ENCODE data around the gene NLRP5.
A peak's percentile ranks its signal among the peaks of the same experiment; 100 is the strongest.

The NLRP5 gene

GRCh38 chr19:56069642-56070041 is 83.1 kb downstream of the NLRP5 start:
- DNase-seq (ENCODE audit: low read depth in 2 of 2), result no peak
- H3K4me3 ChIP-seq (replicated peaks in 1 of 2; ENCODE audit: low read depth in 2 of 2, low read length in 2 of 2), result no peak overlapping the region
- TF ChIP-seq, protein P1, sequence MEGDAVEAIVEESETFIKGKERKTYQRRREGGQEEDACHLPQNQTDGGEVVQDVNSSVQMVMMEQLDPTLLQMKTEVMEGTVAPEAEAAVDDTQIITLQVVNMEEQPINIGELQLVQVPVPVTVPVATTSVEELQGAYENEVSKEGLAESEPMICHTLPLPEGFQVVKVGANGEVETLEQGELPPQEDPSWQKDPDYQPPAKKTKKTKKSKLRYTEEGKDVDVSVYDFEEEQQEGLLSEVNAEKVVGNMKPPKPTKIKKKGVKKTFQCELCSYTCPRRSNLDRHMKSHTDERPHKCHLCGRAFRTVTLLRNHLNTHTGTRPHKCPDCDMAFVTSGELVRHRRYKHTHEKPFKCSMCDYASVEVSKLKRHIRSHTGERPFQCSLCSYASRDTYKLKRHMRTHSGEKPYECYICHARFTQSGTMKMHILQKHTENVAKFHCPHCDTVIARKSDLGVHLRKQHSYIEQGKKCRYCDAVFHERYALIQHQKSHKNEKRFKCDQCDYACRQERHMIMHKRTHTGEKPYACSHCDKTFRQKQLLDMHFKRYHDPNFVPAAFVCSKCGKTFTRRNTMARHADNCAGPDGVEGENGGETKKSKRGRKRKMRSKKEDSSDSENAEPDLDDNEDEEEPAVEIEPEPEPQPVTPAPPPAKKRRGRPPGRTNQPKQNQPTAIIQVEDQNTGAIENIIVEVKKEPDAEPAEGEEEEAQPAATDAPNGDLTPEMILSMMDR (IDR thresholded peaks at IDR 0.05; ENCODE audit: low read depth, low read length), result no peak

- H3K4me3 ChIP-seq (replicated peaks in 1 of 2; ENCODE audit: low read depth in 2 of 2, low read length in 2 of 2), result no peak overlapping the region
- TF ChIP-seq, protein P1 (IDR thresholded peaks at IDR 0.05; ENCODE audit: low read depth, low read length), result peak; percentile 41
- DNase-seq (ENCODE audit: low read depth in 2 of 2), result peak in 1 of 2 donors; percentile 21
Measured at GRCh38 chr19:56071151-56071550, 84.6 kb downstream of the NLRP5 start.

GRCh38 chr19:56076498-56076897 is 89.9 kb downstream of the NLRP5 start:
- H3K4me3 ChIP-seq (replicated peaks in 1 of 2; ENCODE audit: low read depth in 2 of 2, low read length in 2 of 2), result no peak overlapping the region
- DNase-seq (ENCODE audit: low read depth in 2 of 2), result peak; percentile 72 to 74
- TF ChIP-seq, protein P1 (IDR thresholded peaks at IDR 0.05; ENCODE audit: low read depth, low read length), result peak; percentile 83

DNA sequence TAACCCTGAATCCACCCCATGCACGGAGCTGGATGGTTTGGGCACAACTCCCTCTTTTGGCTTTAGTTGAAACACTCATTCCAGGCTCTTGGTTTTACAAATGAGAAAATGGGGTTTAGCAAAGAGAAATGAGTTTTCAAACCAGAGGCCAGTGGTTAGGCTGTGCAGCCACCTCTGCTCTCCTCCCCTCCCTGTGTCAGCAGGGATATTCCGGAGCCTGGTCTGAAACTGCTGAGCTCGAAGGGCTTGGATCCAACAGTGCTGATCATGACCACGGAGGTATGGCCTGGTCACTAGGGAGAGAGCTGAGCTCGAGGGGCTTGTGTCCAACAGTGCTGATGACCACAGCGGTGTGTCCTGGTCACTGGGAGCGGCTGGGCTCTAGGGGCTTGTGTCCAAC is 93.0 kb downstream of the NLRP5 start:
- no peak overlapping the region for H3K4me3 ChIP-seq (replicated peaks in 1 of 2; ENCODE audit: low read depth in 2 of 2, low read length in 2 of 2)
- TF ChIP-seq, protein P1 (IDR thresholded peaks at IDR 0.05; ENCODE audit: low read depth, low read length), result no peak
- DNase-seq (ENCODE audit: low read depth in 2 of 2), result no peak

DNA sequence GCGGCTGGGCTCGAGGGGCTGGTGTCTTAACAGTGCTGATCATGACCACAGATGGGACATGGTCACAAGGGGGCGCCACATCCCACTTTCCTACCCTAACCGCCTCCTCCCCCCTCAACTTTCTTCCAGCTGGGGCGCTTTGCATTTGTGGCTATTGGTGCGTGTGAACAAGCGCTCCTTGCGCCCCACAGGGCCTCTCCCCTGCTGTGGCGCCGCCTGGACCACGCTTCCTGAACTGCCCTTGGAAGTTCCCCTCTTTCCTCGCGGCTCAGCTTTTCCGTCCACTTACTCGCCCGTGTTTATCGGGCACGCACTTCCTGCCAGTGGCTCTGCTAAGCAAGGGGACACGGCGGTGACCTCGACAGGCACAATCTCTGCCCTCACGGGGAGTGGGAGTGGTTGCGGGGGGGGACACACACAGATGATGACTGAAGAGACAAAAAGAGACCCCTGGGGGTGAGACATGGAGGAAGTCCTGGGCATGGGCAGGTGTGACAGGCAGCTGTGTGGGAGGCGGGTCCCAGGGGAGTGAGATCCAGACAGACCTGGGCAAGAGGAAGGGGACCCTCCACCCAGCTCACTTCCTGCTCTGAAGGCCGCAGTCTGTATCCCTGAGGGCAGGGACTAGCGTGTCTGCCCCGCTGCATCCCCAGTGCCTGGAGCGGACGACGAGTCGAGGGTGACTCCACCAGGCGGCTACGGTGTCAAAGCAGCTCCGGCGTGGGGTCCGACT is 94.3 kb downstream of the NLRP5 start:
- TF ChIP-seq, protein P1 (IDR thresholded peaks at IDR 0.05; ENCODE audit: low read depth, low read length), result peak; percentile 65
- peak overlapping the region; percentile 36 to 52 for H3K4me3 ChIP-seq (replicated peaks in 1 of 2; ENCODE audit: low read depth in 2 of 2, low read length in 2 of 2)
- peak; percentile 85 to 90 for DNase-seq (ENCODE audit: low read depth in 2 of 2)

DNA sequence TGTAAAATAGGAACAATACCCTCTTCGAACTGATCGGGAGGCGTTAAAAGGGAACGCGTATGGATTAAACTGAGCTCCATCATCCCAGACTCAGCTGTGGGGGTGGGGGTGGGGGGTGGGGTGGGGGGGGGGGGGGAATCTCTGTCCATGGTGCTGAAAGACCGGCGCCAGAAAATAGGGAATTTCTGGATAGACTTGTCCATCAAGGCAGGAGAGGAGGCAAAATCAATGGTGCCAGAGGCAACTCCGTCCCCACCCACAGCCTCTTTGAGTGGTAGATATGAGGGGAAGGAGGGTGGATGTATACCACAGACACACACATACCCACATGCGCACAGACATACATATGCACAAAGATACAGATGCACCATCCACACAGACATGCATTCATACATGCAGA is 97.1 kb downstream of the NLRP5 start:
- TF ChIP-seq, protein P1 (IDR thresholded peaks at IDR 0.05; ENCODE audit: low read depth, low read length), result no peak

More for the DNA sequence above, 97.1 kb downstream of the NLRP5 start:
- no peak overlapping the region for H3K4me3 ChIP-seq (replicated peaks in 1 of 2; ENCODE audit: low read depth in 2 of 2, low read length in 2 of 2)
- DNase-seq (ENCODE audit: low read depth in 2 of 2), result no peak
